Neural progenitor cell (in vitro differentiated cells): Measurements from ENCODE around the gene CENPB. TPM values are rescaled to one million over a fixed set of nuclear protein-coding genes. Genes with fewer than 3 reads are reported as not detected.
A peak's percentile ranks its signal among the peaks of the same experiment; 100 is the strongest.

Experiments
- DNase-seq: peaks from one replicate; pipeline ENCODE4 v3.0.0-alpha.2; 2016; ENCODE audit warnings: low spot score
- H2AFZ ChIP-seq: fragments of 200-600 bp; sonication (generic); replicated peaks from 2 replicates; pipeline ENCODE4 v1.6.1; 2016; ENCODE audit warnings: antibody characterized with exemption
- H3F3A ChIP-seq: fragments of 200-600 bp; sonication (generic); 2 replicates; pipeline ENCODE4 v1.6.1; 2016; ENCODE audit warnings: antibody characterized with exemption, low read depth
- H3K27ac ChIP-seq: fragments of 200-600 bp; sonication (generic); 2 replicates; pipeline ENCODE4 v1.5.1; 2016; ENCODE audit warnings: mild to moderate bottlenecking
- H3K27me3 ChIP-seq: fragments of 200-600 bp; sonication (generic); 2 replicates; pipeline ENCODE4 v1.6.1; 2016; ENCODE audit warnings: mild to moderate bottlenecking, moderate library complexity
- H3K36me3 ChIP-seq: fragments of 200-600 bp; sonication (generic); 2 replicates; pipeline ENCODE4 v1.5.1; 2016
- H3K4me1 ChIP-seq: fragments of 200-600 bp; sonication (generic); 2 replicates; pipeline ENCODE4 v1.6.1; 2016; ENCODE audit warnings: mixed run types
- H3K4me2 ChIP-seq: fragments of 200-600 bp; sonication (generic); 2 replicates; pipeline ENCODE4 v1.6.1; 2016
- H3K4me3 ChIP-seq: fragments of 200-600 bp; sonication (generic); 2 replicates; pipeline ENCODE4 v1.5.1; 2016
- H3K79me2 ChIP-seq: fragments of 200-600 bp; sonication (generic); 2 replicates; pipeline ENCODE4 v1.6.1; 2016; ENCODE audit warnings: low read depth
- H3K9ac ChIP-seq: fragments of 200-600 bp; sonication (generic); 2 replicates; pipeline ENCODE4 v1.6.1; 2016
- H3K9me3 ChIP-seq: fragments of 200-600 bp; sonication (generic); 2 replicates; pipeline ENCODE4 v1.5.1; 2016; ENCODE audit warnings: low read depth
- H4K20me1 ChIP-seq: fragments of 200-600 bp; sonication (generic); 2 replicates; pipeline ENCODE4 v1.6.1; 2016; ENCODE audit warnings: low read depth
- H3K27ac Mint-ChIP-seq: 3 replicates; pipeline ENCODE4 v1.8.0; 2021; ENCODE audit warnings: mixed read lengths
- H3K27me3 Mint-ChIP-seq: 2 replicates; pipeline ENCODE4 v1.8.0; 2022; ENCODE audit warnings: low read depth, mild to moderate bottlenecking, inconsistent platforms, moderate library complexity, mixed read lengths; ENCODE audit not compliant: insufficient read depth
- H3K36me3 Mint-ChIP-seq: 3 replicates; pipeline ENCODE4 v1.8.0; 2021; ENCODE audit warnings: mixed read lengths
- H3K4me1 Mint-ChIP-seq: 3 replicates; pipeline ENCODE4 v1.8.0; 2021; ENCODE audit warnings: mixed read lengths
- H3K4me3 Mint-ChIP-seq: 3 replicates; pipeline ENCODE4 v1.8.0; 2021; ENCODE audit warnings: mild to moderate bottlenecking, moderate library complexity, mixed read lengths
- H3K9me3 Mint-ChIP-seq: 3 replicates; pipeline ENCODE4 v1.8.0; 2020; ENCODE audit warnings: mixed read lengths
- EZH2 ChIP-seq: fragments of 200-600 bp; sonication (generic); IDR thresholded peaks from 2 replicates; pipeline ENCODE4 v1.6.1; 2017; ENCODE audit warnings: antibody characterized with exemption, mild to moderate bottlenecking, moderate library complexity
- EZH2phosphoT487 ChIP-seq: fragments of 200-600 bp; sonication (generic); IDR thresholded peaks from 2 replicates; pipeline ENCODE4 v1.6.1; 2017; ENCODE audit warnings: antibody characterized with exemption
- total RNA-seq: library from RNA; depleted of rRNA; stranded (reverse); fragments of >200 nt; gene quantifications from 2 replicates; pipeline ENCODE4 v1.2.3, GENCODE V29; 2015; ENCODE audit warnings: low replicate concordance
- TF ChIP-seq, protein P1 (sequence below): fragments of 200-600 bp; sonication (generic); IDR thresholded peaks from 2 replicates; pipeline ENCODE4 v1.5.1; 2017; ENCODE audit warnings: antibody characterized with exemption, mild to moderate bottlenecking

The CENPB gene
- total RNA-seq, 1 donor from 2014 or later, result 5.0 TPM

DNA sequence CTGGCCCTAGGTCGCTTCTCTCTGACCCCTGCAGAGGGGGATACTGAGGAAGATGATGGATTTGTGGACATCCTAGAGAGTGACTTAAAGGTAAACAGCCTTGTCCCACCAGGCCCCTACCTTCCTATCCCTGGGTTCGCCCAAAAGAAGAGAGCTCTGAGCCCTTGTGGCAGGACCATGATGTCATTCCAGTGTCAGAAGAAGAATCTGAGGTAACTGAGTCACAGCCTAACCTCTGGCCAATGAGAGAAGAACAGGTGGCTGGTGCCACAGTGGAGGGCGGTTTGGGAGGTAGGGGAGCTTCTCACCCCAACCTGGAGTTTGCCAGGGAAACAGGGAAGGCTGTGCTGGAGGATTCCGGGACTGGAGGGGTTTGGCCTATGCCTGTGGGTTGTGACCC is 14.8 kb upstream of the CENPB start:
- Histone ChIP-seq H3K4me3 (no peak overlapping the region), H3K27ac (no peak overlapping the region), H3K4me1 (peaks cover 28% of the 10 kb centered on the region), H3K4me2 (no peak overlapping the region), H3K27me3 (peaks cover 6% of the 10 kb centered on the region), H3K79me2 (no peaks in the 10 kb centered on the region), H3K36me3 (no peaks in the 10 kb centered on the region), H3K9me3 (no peaks in the 10 kb centered on the region), H2AFZ (no peak overlapping the region), H3F3A (peaks cover 30% of the 10 kb centered on the region), H4K20me1 (peaks cover 9% of the 10 kb centered on the region), H3K9ac (no peak overlapping the region)
- Mint-ChIP-seq H3K27ac (no peak overlapping the region), H3K27me3 (peaks cover 14% of the 10 kb centered on the region), H3K4me3 (no peak overlapping the region), H3K36me3 (peaks cover 41% of the 10 kb centered on the region), H3K9me3 (no peaks in the 10 kb centered on the region), H3K4me1 (peaks cover 58% of the 10 kb centered on the region)
- no peak for DNase-seq
- TF ChIP-seq, protein P1, sequence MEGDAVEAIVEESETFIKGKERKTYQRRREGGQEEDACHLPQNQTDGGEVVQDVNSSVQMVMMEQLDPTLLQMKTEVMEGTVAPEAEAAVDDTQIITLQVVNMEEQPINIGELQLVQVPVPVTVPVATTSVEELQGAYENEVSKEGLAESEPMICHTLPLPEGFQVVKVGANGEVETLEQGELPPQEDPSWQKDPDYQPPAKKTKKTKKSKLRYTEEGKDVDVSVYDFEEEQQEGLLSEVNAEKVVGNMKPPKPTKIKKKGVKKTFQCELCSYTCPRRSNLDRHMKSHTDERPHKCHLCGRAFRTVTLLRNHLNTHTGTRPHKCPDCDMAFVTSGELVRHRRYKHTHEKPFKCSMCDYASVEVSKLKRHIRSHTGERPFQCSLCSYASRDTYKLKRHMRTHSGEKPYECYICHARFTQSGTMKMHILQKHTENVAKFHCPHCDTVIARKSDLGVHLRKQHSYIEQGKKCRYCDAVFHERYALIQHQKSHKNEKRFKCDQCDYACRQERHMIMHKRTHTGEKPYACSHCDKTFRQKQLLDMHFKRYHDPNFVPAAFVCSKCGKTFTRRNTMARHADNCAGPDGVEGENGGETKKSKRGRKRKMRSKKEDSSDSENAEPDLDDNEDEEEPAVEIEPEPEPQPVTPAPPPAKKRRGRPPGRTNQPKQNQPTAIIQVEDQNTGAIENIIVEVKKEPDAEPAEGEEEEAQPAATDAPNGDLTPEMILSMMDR, result no peak
- no peak for TF ChIP-seq EZH2
- TF ChIP-seq EZH2phosphoT487, result no peak

DNA sequence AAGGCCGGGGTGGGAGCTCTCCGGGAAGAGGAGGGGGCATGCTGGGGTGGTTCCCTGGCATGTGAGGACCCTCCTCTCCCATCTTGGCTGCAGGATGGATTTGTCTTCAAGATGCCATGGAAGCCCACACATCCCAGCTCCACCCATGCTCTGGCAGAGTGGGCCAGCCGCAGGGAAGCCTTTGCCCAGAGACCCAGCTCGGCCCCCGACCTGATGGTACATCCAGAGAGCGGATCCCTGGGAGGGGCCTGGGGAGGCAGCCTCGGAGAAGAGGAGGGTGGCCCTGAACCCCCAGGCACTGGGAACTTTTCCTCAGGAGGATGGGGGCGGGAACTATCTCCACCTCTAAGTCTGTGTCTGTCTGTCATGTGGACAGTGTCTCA is 14.3 kb upstream of the CENPB start:
- Mint-ChIP-seq H3K36me3 (peaks cover 41% of the 10 kb centered on the region), H3K27me3 (peaks cover 14% of the 10 kb centered on the region), H3K4me3 (no peak overlapping the region), H3K27ac (peak overlapping the region; percentile 94), H3K4me1 (peaks cover 58% of the 10 kb centered on the region), H3K9me3 (no peaks in the 10 kb centered on the region)
- H3K79me2 ChIP-seq, result no peaks in the 10 kb centered on the region
- H3K9ac ChIP-seq, result no peak overlapping the region
- TF ChIP-seq EZH2, result no peak
- no peak for TF ChIP-seq EZH2phosphoT487
- TF ChIP-seq, protein P1, result no peak
- H3K9me3 ChIP-seq, result no peaks in the 10 kb centered on the region
- H3K36me3 ChIP-seq, result no peaks in the 10 kb centered on the region
- DNase-seq, result no peak
- H2AFZ ChIP-seq, result no peak overlapping the region
- peaks cover 6% of the 10 kb centered on the region for H3K27me3 ChIP-seq
- H3K4me3 ChIP-seq, result no peak overlapping the region
- no peak overlapping the region for H3K27ac ChIP-seq
- peaks cover 28% of the 10 kb centered on the region for H3K4me1 ChIP-seq
- peaks cover 30% of the 10 kb centered on the region for H3F3A ChIP-seq
- no peak overlapping the region for H3K4me2 ChIP-seq
- H4K20me1 ChIP-seq, result peaks cover 9% of the 10 kb centered on the region

DNA sequence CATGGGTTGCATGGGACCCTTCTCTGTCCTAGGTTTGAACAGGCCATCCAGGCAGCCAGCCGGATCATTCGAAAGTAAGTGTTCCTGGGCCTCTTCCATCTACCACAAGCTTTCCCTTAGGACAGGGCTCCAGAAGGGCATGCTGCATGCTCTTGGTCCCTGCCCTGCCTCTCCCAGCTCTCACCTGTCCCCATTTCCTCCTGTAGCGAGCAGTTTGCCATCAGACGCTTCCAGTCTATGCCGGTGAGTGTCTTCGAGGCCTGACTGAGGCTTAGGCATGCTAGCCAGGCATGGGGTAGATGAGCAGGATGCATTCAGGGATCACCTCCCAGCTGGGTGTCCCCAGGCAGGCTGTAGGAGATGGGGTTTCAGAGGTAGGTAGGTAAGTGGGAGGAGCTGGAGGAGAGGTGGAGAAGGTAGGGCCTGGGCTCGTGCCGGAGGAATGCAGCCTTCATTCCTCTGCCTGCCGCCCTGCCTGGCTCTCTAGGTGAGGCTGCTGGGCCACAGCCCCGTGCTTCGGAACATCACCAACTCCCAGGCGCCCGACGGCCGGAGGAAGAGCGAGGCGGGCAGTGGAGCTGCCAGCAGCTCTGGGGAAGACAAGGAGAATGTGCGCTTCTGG is 13.8 kb upstream of the CENPB start:
- H3K36me3 ChIP-seq, result no peaks in the 10 kb centered on the region
- Mint-ChIP-seq H3K4me1 (peaks cover 57% of the 10 kb centered on the region), H3K9me3 (no peaks in the 10 kb centered on the region), H3K36me3 (peaks cover 36% of the 10 kb centered on the region), H3K4me3 (peak overlapping the region; percentile 80), H3K27ac (peak overlapping the region; percentile 94), H3K27me3 (peaks cover 14% of the 10 kb centered on the region)
- peaks cover 9% of the 10 kb centered on the region for H4K20me1 ChIP-seq
- peaks cover 11% of the 10 kb centered on the region for H3K27me3 ChIP-seq
- TF ChIP-seq EZH2 (no peak), EZH2phosphoT487 (no peak)
- TF ChIP-seq, protein P1, result no peak
- H3K9ac ChIP-seq, result no peak overlapping the region
- H3F3A ChIP-seq, result peaks cover 30% of the 10 kb centered on the region
- no peaks in the 10 kb centered on the region for H3K9me3 ChIP-seq
- H3K4me3 ChIP-seq, result no peak overlapping the region
- no peak overlapping the region for H3K27ac ChIP-seq
- H3K4me2 ChIP-seq, result peak overlapping the region; percentile 81
- peaks cover 28% of the 10 kb centered on the region for H3K4me1 ChIP-seq
- H3K79me2 ChIP-seq, result no peaks in the 10 kb centered on the region
- no peak for DNase-seq
- no peak overlapping the region for H2AFZ ChIP-seq
